ENCODE results near the gene ATIC.

Gene ATIC

GRCh38 chr2:215361876-215362561 lies 50.2 kb downstream of the ATIC start:
- DNase-seq = no peak

GRCh38 chr2:215362562-215362904 lies 50.7 kb downstream of the ATIC start:
- DNase-seq = no peak

- no peak for DNase-seq
Observed at GRCh38 chr2:215363039-215363438, 51.2 kb downstream of the ATIC start.

GRCh38 chr2:215363461-215364156 lies 51.8 kb downstream of the ATIC start:
- no peak for DNase-seq

- DNase-seq = no peak
Observed at GRCh38 chr2:215364157-215365155, 52.6 kb downstream of the ATIC start.

- DNase-seq = no peak
Observed at GRCh38 chr2:215365184-215365658, 53.4 kb downstream of the ATIC start.

GRCh38 chr2:215366440-215367032 lies 54.7 kb downstream of the ATIC start:
- no peak for DNase-seq

GRCh38 chr2:215367662-215368492 lies 56.0 kb downstream of the ATIC start:
- DNase-seq = no peak

- DNase-seq = no peak
Observed at GRCh38 chr2:215368493-215368809, 56.6 kb downstream of the ATIC start.

- DNase-seq = no peak
Observed at GRCh38 chr2:215369181-215369760, 57.4 kb downstream of the ATIC start.

GRCh38 chr2:215370112-215370965 lies 58.5 kb downstream of the ATIC start:
- no peak for DNase-seq

GRCh38 chr2:215371915-215372897 lies 60.3 kb downstream of the ATIC start:
- DNase-seq = no peak

- no peak for DNase-seq
Observed at GRCh38 chr2:215372968-215373649, 61.2 kb downstream of the ATIC start.

GRCh38 chr2:215374002-215374401 lies 62.1 kb downstream of the ATIC start:
- DNase-seq = no peak

GRCh38 chr2:215374642-215375466 lies 63.0 kb downstream of the ATIC start:
- DNase-seq = no peak

GRCh38 chr2:215375467-215375830 lies 63.6 kb downstream of the ATIC start:
- no peak for DNase-seq

- DNase-seq = no peak
Observed at GRCh38 chr2:215376103-215376780, 64.4 kb downstream of the ATIC start.

Measured in NCI-H524 treated with DMSO at 0.1 percent for 48 hours (cell line).